GM23338 (cell line): ENCODE measurements around the gene GALNT14. TPM values are rescaled to one million over a fixed set of nuclear protein-coding genes. Genes with fewer than 3 reads are reported as not detected.

ENCODE experiments used
- ATAC-seq: fragments of 200-7000 bp; cut with Tn5 transposase; 3 replicates; pipeline ENCODE4 v1.9.1; 2020
- DNase-seq: peaks from one replicate; pipeline ENCODE4 v3.0.0-alpha.2; 2015; ENCODE audit warnings: low spot score
- H2AFZ ChIP-seq: fragments of 200-600 bp; sonication (generic); 2 replicates; pipeline ENCODE4 v1.8.0; 2016; ENCODE audit warnings: antibody characterized with exemption, mild to moderate bottlenecking, moderate library complexity
- H3F3A ChIP-seq: fragments of 200-600 bp; sonication (generic); replicated peaks from 2 replicates; pipeline ENCODE4 v1.8.0; 2017; ENCODE audit warnings: antibody characterized with exemption, mixed run types, low read depth
- H3K27ac ChIP-seq: fragments of 200-600 bp; sonication (generic); 2 replicates; pipeline ENCODE4 v1.6.1; 2016; ENCODE audit warnings: low read depth
- H3K27me3 ChIP-seq: fragments of 200-600 bp; sonication (generic); 2 replicates; pipeline ENCODE4 v1.8.0; 2016; ENCODE audit warnings: mild to moderate bottlenecking, mixed run types, moderate library complexity; ENCODE audit not compliant: insufficient read depth
- H3K36me3 ChIP-seq: fragments of 200-600 bp; sonication (generic); 2 replicates; pipeline ENCODE4 v1.8.0; 2016; ENCODE audit warnings: mild to moderate bottlenecking; ENCODE audit not compliant: insufficient read depth
- H3K4me1 ChIP-seq: fragments of 200-600 bp; sonication (generic); 2 replicates; pipeline ENCODE4 v1.8.0; 2016; ENCODE audit warnings: mild to moderate bottlenecking, moderate library complexity; ENCODE audit not compliant: insufficient read depth
- H3K4me2 ChIP-seq: fragments of 200-600 bp; sonication (generic); 2 replicates; pipeline ENCODE4 v1.7.1; 2017; ENCODE audit warnings: mixed run types
- H3K4me3 ChIP-seq: fragments of 200-600 bp; sonication (generic); 2 replicates; pipeline ENCODE4 v1.6.1; 2016; ENCODE audit warnings: mixed run types
- H3K79me2 ChIP-seq: fragments of 200-600 bp; sonication (generic); replicated peaks from 2 replicates; pipeline ENCODE4 v1.8.0; 2017; ENCODE audit warnings: mild to moderate bottlenecking; ENCODE audit not compliant: insufficient read depth
- H3K9me2 ChIP-seq: fragments of 200-600 bp; sonication (generic); 2 replicates; pipeline ENCODE4 v1.8.0; 2017; ENCODE audit not compliant: insufficient read depth
- H4K20me1 ChIP-seq: fragments of 200-600 bp; sonication (generic); replicated peaks from 2 replicates; pipeline ENCODE4 v1.8.0; 2017; ENCODE audit warnings: mild to moderate bottlenecking; ENCODE audit not compliant: insufficient read depth
- H3K27ac Mint-ChIP-seq: 2 replicates; pipeline ENCODE4 v1.8.0; 2020; ENCODE audit warnings: inconsistent platforms, mild to moderate bottlenecking, moderate library complexity, mixed read lengths
- H3K27me3 Mint-ChIP-seq: 3 replicates; pipeline ENCODE4 v1.8.0; 2022; ENCODE audit warnings: low read depth, mild to moderate bottlenecking, moderate library complexity, mixed read lengths, inconsistent platforms; ENCODE audit not compliant: insufficient read depth, poor library complexity
- H3K36me3 Mint-ChIP-seq: 3 replicates; pipeline ENCODE4 v1.8.0; 2021; ENCODE audit warnings: low read depth, mild to moderate bottlenecking, inconsistent platforms, moderate library complexity, mixed read lengths
- H3K4me1 Mint-ChIP-seq: 3 replicates; pipeline ENCODE4 v1.8.0; 2020; ENCODE audit warnings: mild to moderate bottlenecking, inconsistent platforms, mixed read lengths
- H3K4me3 Mint-ChIP-seq: 3 replicates; pipeline ENCODE4 v1.8.0; 2021; ENCODE audit warnings: moderate library complexity, mild to moderate bottlenecking, inconsistent platforms, mixed read lengths
- H3K9me3 Mint-ChIP-seq: 3 replicates; pipeline ENCODE4 v1.8.0; 2020; ENCODE audit warnings: moderate library complexity, mild to moderate bottlenecking, inconsistent platforms, mixed read lengths
- CREB1 ChIP-seq: fragments of 250-450 bp; sonication (Bioruptor Pico); IDR thresholded peaks from 2 replicates; pipeline ENCODE4 v1.5.0; 2020; ENCODE audit warnings: low read depth, mild to moderate bottlenecking, moderate library complexity
- EZH2 ChIP-seq: fragments of 200-600 bp; sonication (generic); IDR thresholded peaks from one replicate; pipeline ENCODE4 v1.8.0; 2017; ENCODE audit warnings: antibody characterized with exemption, mild to moderate bottlenecking, low read depth; ENCODE audit not compliant: unreplicated experiment
- EZH2phosphoT487 ChIP-seq: fragments of 200-600 bp; sonication (generic); IDR thresholded peaks from one replicate; pipeline ENCODE4 v1.8.1; 2018; ENCODE audit warnings: antibody characterized with exemption; ENCODE audit not compliant: unreplicated experiment
- POLR2AphosphoS5 ChIP-seq: IDR thresholded peaks from 2 replicates; pipeline ENCODE4 v1.6.1; 2016; ENCODE audit warnings: antibody characterized with exemption, low read depth
- STAT1 ChIP-seq: IDR thresholded peaks from one replicate; pipeline ENCODE4 v1.6.1; 2016; ENCODE audit warnings: antibody characterized with exemption; ENCODE audit not compliant: unreplicated experiment
- ZNF114 ChIP-seq: fragments of 250-450 bp; sonication (Bioruptor Pico); IDR thresholded peaks from 2 replicates; pipeline ENCODE4 v1.5.0; 2020; ENCODE audit warnings: mild to moderate bottlenecking, moderate library complexity
- ZNF331 ChIP-seq: fragments of 250-450 bp; sonication (Bioruptor Pico); IDR thresholded peaks from 2 replicates; pipeline ENCODE4 v1.5.0; 2020; ENCODE audit warnings: low read depth, mild to moderate bottlenecking, moderate library complexity
- polyA plus RNA-seq: library from polyadenylated mRNA; unstranded; fragments of >200 nt; fragmentation: Nextera tagmentation; extraction: Ambion mirVana; gene quantifications from 2 replicates; pipeline ENCODE4 v1.2.1, GENCODE V29; 2016
- total RNA-seq: library from RNA; depleted of rRNA; stranded (reverse); fragments of >200 nt; shearing (Covaris generic); gene quantifications from 2 replicates; pipeline ENCODE4 v1.2.3, GENCODE V29; 2014
- TF ChIP-seq, protein P1 (sequence below): IDR thresholded peaks from one replicate; pipeline ENCODE4 v1.6.1; 2018; ENCODE audit warnings: antibody characterized with exemption; ENCODE audit not compliant: unreplicated experiment
- TF ChIP-seq, protein P2 (sequence below), 2 experiments: fragments of 200-600 bp in 1 of 2; sonication (generic) in 1 of 2; conservative IDR thresholded peaks; 2 replicates each; pipeline versions ENCODE4 v1.5.1 to v1.6.1; 2016 to 2017; ENCODE audit warnings: antibody characterized with exemption in 2 of 2, low read depth in 2 of 2, mild to moderate bottlenecking in 2 of 2, moderate library complexity in 1 of 2
- TF ChIP-seq, protein P3 (sequence below): IDR thresholded peaks from 2 replicates; pipeline ENCODE4 v1.6.1; 2016; ENCODE audit warnings: antibody characterized with exemption

Gene GALNT14
- total and polyA plus RNA-seq, 2 experiments from 2014 or later = 5.4 to 7.7 TPM

DNA sequence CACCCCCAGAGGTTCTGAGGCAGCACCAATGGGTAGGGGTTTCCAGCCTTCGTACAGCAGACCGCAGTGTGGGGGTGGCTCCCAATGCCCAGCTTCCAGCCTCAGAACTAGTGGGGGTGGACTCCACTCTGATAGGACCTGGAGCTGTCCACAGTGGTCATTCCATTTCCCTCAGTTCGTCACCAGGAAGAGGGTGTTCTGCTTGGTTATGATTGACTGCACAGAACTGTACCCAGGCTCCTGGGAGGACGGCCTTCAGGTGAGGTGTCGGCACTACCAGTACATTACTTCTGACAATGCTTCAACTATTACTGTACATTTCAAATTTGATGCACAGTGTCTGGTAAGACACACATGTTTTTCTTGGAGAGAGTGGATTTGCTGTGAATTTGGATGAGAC is 180.6 kb downstream of the GALNT14 start:
- H4K20me1 ChIP-seq = no peaks in the 10 kb centered on the region
- Mint-ChIP-seq H3K4me1 (peaks cover 7% of the 10 kb centered on the region), H3K4me3 (no peak overlapping the region), H3K27ac (no peak overlapping the region), H3K9me3 (no peaks in the 10 kb centered on the region), H3K36me3 (no peaks in the 10 kb centered on the region), H3K27me3 (peaks cover 4% of the 10 kb centered on the region)
- H3K27me3 ChIP-seq = no peaks in the 10 kb centered on the region
- no peak overlapping the region for H3K4me2 ChIP-seq
- ATAC-seq = no peak
- TF ChIP-seq CREB1 (CRISPR knock-in tag) (no peak), EZH2phosphoT487 (no peak), ZNF114 (CRISPR knock-in tag) (no peak), EZH2 (no peak), POLR2AphosphoS5 (no peak), ZNF331 (CRISPR knock-in tag) (no peak)
- TF ChIP-seq, protein P1, sequence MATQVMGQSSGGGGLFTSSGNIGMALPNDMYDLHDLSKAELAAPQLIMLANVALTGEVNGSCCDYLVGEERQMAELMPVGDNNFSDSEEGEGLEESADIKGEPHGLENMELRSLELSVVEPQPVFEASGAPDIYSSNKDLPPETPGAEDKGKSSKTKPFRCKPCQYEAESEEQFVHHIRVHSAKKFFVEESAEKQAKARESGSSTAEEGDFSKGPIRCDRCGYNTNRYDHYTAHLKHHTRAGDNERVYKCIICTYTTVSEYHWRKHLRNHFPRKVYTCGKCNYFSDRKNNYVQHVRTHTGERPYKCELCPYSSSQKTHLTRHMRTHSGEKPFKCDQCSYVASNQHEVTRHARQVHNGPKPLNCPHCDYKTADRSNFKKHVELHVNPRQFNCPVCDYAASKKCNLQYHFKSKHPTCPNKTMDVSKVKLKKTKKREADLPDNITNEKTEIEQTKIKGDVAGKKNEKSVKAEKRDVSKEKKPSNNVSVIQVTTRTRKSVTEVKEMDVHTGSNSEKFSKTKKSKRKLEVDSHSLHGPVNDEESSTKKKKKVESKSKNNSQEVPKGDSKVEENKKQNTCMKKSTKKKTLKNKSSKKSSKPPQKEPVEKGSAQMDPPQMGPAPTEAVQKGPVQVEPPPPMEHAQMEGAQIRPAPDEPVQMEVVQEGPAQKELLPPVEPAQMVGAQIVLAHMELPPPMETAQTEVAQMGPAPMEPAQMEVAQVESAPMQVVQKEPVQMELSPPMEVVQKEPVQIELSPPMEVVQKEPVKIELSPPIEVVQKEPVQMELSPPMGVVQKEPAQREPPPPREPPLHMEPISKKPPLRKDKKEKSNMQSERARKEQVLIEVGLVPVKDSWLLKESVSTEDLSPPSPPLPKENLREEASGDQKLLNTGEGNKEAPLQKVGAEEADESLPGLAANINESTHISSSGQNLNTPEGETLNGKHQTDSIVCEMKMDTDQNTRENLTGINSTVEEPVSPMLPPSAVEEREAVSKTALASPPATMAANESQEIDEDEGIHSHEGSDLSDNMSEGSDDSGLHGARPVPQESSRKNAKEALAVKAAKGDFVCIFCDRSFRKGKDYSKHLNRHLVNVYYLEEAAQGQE = no peak
- no peaks in the 10 kb centered on the region for H3K9me2 ChIP-seq
- H3K4me1 ChIP-seq = no peaks in the 10 kb centered on the region
- no peaks in the 10 kb centered on the region for H3K36me3 ChIP-seq
- DNase-seq = no peak
- H3F3A ChIP-seq = no peaks in the 10 kb centered on the region
- H3K4me3 ChIP-seq = no peak overlapping the region
- no peak overlapping the region for H3K27ac ChIP-seq
- no peak overlapping the region for H2AFZ ChIP-seq
- H3K79me2 ChIP-seq = no peaks in the 10 kb centered on the region

DNA sequence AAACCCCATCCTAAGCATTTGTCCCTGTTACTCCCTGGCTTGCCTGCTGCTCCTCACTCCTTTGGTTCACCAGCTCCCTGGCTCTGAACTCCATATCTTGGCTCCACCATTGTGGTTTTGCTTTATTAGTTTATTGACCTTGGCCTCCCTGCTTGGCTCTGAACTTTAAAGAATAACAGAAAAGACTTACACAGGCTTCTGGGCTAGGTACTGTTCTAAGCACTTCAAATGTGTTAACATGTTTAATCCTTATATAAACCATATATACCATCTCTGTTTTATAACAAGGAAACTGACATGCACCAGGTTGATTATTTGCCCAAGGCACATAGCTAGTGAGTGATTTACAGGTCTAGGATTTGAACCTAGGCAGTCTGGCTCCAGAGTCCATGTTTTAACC is 181.2 kb downstream of the GALNT14 start:
- Histone ChIP-seq H3K79me2 (no peaks in the 10 kb centered on the region), H3K27ac (no peak overlapping the region), H3K4me2 (no peak overlapping the region), H4K20me1 (no peaks in the 10 kb centered on the region), H3F3A (no peaks in the 10 kb centered on the region), H3K9me2 (no peaks in the 10 kb centered on the region), H3K36me3 (no peaks in the 10 kb centered on the region), H3K27me3 (no peaks in the 10 kb centered on the region), H3K4me1 (no peaks in the 10 kb centered on the region), H2AFZ (no peak overlapping the region), H3K4me3 (no peak overlapping the region)
- Mint-ChIP-seq H3K27me3 (peaks cover 4% of the 10 kb centered on the region), H3K36me3 (no peaks in the 10 kb centered on the region), H3K4me1 (peaks cover 7% of the 10 kb centered on the region), H3K27ac (no peak overlapping the region), H3K4me3 (no peak overlapping the region), H3K9me3 (no peaks in the 10 kb centered on the region)
- DNase-seq (no peak), ATAC-seq (no peak)
- TF ChIP-seq ZNF331 (CRISPR knock-in tag) = no peak
- no peak for TF ChIP-seq ZNF114 (CRISPR knock-in tag)
- TF ChIP-seq, protein P2, sequence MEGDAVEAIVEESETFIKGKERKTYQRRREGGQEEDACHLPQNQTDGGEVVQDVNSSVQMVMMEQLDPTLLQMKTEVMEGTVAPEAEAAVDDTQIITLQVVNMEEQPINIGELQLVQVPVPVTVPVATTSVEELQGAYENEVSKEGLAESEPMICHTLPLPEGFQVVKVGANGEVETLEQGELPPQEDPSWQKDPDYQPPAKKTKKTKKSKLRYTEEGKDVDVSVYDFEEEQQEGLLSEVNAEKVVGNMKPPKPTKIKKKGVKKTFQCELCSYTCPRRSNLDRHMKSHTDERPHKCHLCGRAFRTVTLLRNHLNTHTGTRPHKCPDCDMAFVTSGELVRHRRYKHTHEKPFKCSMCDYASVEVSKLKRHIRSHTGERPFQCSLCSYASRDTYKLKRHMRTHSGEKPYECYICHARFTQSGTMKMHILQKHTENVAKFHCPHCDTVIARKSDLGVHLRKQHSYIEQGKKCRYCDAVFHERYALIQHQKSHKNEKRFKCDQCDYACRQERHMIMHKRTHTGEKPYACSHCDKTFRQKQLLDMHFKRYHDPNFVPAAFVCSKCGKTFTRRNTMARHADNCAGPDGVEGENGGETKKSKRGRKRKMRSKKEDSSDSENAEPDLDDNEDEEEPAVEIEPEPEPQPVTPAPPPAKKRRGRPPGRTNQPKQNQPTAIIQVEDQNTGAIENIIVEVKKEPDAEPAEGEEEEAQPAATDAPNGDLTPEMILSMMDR (conservative IDR thresholded peaks at IDR 0.05; ENCODE audit: low read depth in 2 of 2) = no peak
- no peak for TF ChIP-seq POLR2AphosphoS5
- TF ChIP-seq, protein P3, sequence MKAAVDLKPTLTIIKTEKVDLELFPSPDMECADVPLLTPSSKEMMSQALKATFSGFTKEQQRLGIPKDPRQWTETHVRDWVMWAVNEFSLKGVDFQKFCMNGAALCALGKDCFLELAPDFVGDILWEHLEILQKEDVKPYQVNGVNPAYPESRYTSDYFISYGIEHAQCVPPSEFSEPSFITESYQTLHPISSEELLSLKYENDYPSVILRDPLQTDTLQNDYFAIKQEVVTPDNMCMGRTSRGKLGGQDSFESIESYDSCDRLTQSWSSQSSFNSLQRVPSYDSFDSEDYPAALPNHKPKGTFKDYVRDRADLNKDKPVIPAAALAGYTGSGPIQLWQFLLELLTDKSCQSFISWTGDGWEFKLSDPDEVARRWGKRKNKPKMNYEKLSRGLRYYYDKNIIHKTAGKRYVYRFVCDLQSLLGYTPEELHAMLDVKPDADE = no peak
- TF ChIP-seq STAT1 = no peak
- no peak for TF ChIP-seq EZH2
